Activated T-helper 2 cell treated with anti-CD3 and anti-CD28 coated beads, Interferon-gamma antibody, Interleukin-2, Interleukin-4, amounts not matched to agents 10 μg/mL and 5 μg/mL and 100 μg/mL, durations not matched to agents 14 hours and 24 hours and 36 hours (primary cell): ENCODE data around the gene DACT3. TPM values are rescaled to one million over a fixed set of nuclear protein-coding genes. Genes with fewer than 3 reads are reported as not detected.
A peak's percentile ranks its signal among the peaks of the same experiment; 100 is the strongest.

ENCODE experiments used
- DNase-seq: peaks from one replicate; pipeline ENCODE4 v3.0.0; 2021; ENCODE audit warnings: low spot score
- H3K27ac Mint-ChIP-seq: one replicate; pipeline ENCODE4 v1.8.0; 2021; ENCODE audit warnings: mixed read lengths
- H3K27me3 Mint-ChIP-seq: one replicate; pipeline ENCODE4 v1.8.0; 2021; ENCODE audit warnings: low read depth, mixed read lengths
- H3K36me3 Mint-ChIP-seq: one replicate; pipeline ENCODE4 v1.8.0; 2021; ENCODE audit warnings: low read depth, mixed read lengths
- H3K4me1 Mint-ChIP-seq: one replicate; pipeline ENCODE4 v1.8.0; 2021; ENCODE audit warnings: low read depth, mixed read lengths
- H3K4me3 Mint-ChIP-seq: one replicate; pipeline ENCODE4 v1.8.0; 2021; ENCODE audit warnings: low read depth, mild to moderate bottlenecking, moderate library complexity, mixed read lengths
- H3K9me3 Mint-ChIP-seq: one replicate; pipeline ENCODE4 v1.8.0; 2021; ENCODE audit warnings: mixed read lengths
- intact Hi-C: fragments of 100-400 bp; cut with micrococcal nuclease; formaldehyde crosslinking; loops from one replicate; pipeline ENCODE4 v1.15.1; 2023
- total RNA-seq: library from RNA; stranded (reverse); gene quantifications from 2 replicates; pipeline ENCODE4 v1.2.3, GENCODE V29; 2022

The DACT3 gene
- total RNA-seq, 1 donor from 2014 or later = 6.1 TPM

- H3K27me3 Mint-ChIP-seq = peaks cover 3% of the 10 kb centered on the region
- no peak for DNase-seq
- peaks cover 10% of the 10 kb centered on the region for H3K9me3 Mint-ChIP-seq
- H3K4me3 Mint-ChIP-seq = peak overlapping the region; percentile 93
- peaks cover 69% of the 10 kb centered on the region for H3K36me3 Mint-ChIP-seq
- H3K27ac Mint-ChIP-seq = peak overlapping the region; percentile 100
- intact Hi-C loops = loop anchor here (1.0 to 5.0 kb wide), 4 partner anchors 8 to 184 kb away; partner anchors contain the start of genes PRKD2 and SLC1A5
- H3K4me1 Mint-ChIP-seq = peaks cover 22% of the 10 kb centered on the region
Measured at GRCh38 chr19:46603195-46603637, 57.8 kb downstream of the DACT3 start.

GRCh38 chr19:46602392-46603194 is 58.4 kb downstream of the DACT3 start:
- Mint-ChIP-seq H3K4me1 (peaks cover 22% of the 10 kb centered on the region), H3K27me3 (peaks cover 5% of the 10 kb centered on the region), H3K9me3 (peaks cover 16% of the 10 kb centered on the region), H3K36me3 (peaks cover 68% of the 10 kb centered on the region), H3K27ac (peak overlapping the region; percentile 100), H3K4me3 (peak overlapping the region; percentile 93)
- no peak for DNase-seq
- intact Hi-C loops = loop anchor here (1.0 to 5.0 kb wide), 4 partner anchors 9 to 185 kb away; partner anchors contain the start of genes PRKD2 and SLC1A5

GRCh38 chr19:46601318-46602224 is 59.4 kb downstream of the DACT3 start, which contains the start of gene CALM3:
Gene CALM3 (plus strand): TSS chr19:46601330. CDS start chr19:46601435, 105 bp downstream.
- H3K4me1 Mint-ChIP-seq = peaks cover 24% of the 10 kb centered on the region
- peaks cover 58% of the 10 kb centered on the region for H3K36me3 Mint-ChIP-seq
- DNase-seq = no peak
- intact Hi-C loops = loop anchor here (2.0 to 5.0 kb wide), 5 partner anchors 15 to 259 kb away; partner anchors contain the start of genes ARHGAP35, FKRP, PRKD2 and SLC1A5
- peaks cover 5% of the 10 kb centered on the region for H3K27me3 Mint-ChIP-seq
- peak within 1 kb of the TSS; percentile 93 for H3K4me3 Mint-ChIP-seq
- peak within 1 kb of the TSS; percentile 100 for H3K27ac Mint-ChIP-seq
- H3K9me3 Mint-ChIP-seq = peaks cover 19% of the 10 kb centered on the region

DNA sequence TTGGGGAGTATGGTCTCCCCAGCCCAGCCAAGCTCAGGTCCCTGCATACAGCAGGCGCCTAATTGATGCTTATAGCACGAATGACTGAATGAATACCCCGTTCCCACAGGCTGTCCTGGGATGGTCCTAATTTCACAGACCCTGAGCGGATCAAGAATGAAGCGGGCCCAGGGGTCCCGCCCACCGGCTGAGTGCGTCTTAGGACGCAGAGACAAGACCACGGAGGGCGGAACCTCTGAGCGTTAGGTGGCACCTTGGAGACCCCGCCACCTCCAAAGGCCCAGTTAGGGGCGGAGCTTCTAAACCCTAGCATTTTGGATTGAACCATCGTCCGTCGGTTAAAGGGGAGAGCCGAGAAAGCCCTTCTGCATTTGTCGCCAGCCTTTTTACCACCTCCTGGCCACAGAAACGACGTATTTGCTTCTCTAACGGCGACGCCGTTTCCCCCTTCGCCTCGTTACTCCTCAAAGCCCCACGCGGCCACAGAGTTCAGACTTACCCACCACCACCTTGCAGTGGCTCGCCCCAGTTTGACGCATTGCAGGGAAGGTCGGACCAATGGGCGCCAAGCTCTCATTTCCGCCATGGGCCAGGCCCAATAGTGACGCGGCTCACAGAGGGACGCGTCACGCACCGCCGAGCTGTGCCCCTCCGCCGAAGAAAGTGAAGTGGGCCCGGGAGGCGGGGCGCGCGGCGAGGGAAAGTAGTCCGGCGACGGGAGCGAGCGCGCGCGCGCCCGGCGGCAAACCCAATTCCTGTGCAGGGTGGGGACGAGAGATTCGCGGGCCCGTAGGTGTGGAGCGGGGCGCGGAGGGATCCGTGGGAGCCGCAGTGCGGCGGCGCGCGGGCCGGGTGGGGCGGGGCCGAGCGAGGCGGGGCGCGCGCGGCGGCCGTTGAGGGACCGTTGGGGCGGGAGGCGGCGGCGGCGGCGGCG is 60.3 kb downstream of the DACT3 start:
- Mint-ChIP-seq H3K36me3 (peaks cover 49% of the 10 kb centered on the region), H3K4me3 (peak overlapping the region; percentile 93), H3K27ac (peak overlapping the region; percentile 100), H3K9me3 (peaks cover 19% of the 10 kb centered on the region), H3K4me1 (peaks cover 18% of the 10 kb centered on the region), H3K27me3 (peaks cover 5% of the 10 kb centered on the region)
- DNase-seq = peak; percentile 96
- intact Hi-C loops = loop anchor here (2.0 to 5.0 kb wide), 3 partner anchors 146 to 260 kb away; partner anchors contain the start of genes ARHGAP35, FKRP, SLC1A5 and STRN4

DNA sequence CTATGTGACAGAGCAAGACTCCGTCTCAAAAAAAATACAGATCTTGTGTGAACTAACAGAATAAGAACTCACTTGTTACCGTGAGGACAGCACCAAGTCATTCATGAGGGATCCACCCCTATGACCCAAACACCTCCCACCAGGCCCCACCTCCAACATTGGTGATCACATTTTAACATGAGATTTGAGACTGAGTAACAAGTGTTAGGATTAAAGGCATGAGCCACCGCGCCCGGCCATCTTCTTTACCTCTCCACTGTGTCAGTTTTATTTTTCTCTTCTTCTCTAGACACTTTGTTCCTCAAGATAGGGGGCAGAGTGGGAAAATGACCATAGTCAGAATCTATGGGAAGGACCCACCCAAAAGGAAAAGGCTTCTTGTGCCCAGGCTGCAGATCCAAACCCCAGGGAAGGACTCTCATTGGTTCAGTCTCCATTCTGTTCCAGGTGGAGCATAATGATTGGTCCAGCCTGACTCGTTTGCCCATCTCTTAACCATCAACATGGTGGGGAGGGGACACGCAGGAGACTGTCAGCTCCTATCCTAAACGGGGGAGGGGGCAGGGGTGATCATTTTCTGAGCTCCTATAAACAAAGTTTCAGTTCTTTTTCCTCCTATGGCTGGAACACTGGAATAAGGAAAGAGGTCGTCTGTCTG is 61.1 kb downstream of the DACT3 start:
- no peak for DNase-seq
- Mint-ChIP-seq H3K36me3 (peaks cover 42% of the 10 kb centered on the region), H3K27ac (peak overlapping the region; percentile 100), H3K9me3 (peaks cover 19% of the 10 kb centered on the region), H3K27me3 (peaks cover 8% of the 10 kb centered on the region), H3K4me1 (peaks cover 18% of the 10 kb centered on the region), H3K4me3 (peak overlapping the region; percentile 93)
- intact Hi-C loops = loop anchor here (2.0 to 5.0 kb wide), 3 partner anchors 147 to 261 kb away; partner anchors contain the start of genes ARHGAP35, FKRP, SLC1A5 and STRN4

GRCh38 chr19:46598372-46598917 is 62.5 kb downstream of the DACT3 start:
- Mint-ChIP-seq H3K27me3 (peaks cover 11% of the 10 kb centered on the region), H3K27ac (no peak overlapping the region), H3K4me1 (peaks cover 12% of the 10 kb centered on the region), H3K4me3 (no peak overlapping the region), H3K36me3 (peaks cover 32% of the 10 kb centered on the region), H3K9me3 (peaks cover 19% of the 10 kb centered on the region)
- DNase-seq = no peak
- intact Hi-C loops = no loop called here

Other genes with a start within 250 kb of the DACT3 start
- not detected in 2 replicates for gene CCDC8, start 247.6 kb downstream of the DACT3 start, total RNA-seq
- not detected in 2 replicates for gene PNMA8C, start 232.2 kb downstream of the DACT3 start, total RNA-seq
- gene PNMA8A, start 189.6 kb downstream of the DACT3 start, total RNA-seq = not detected in 2 replicates
- gene PNMA8B, start 165.3 kb downstream of the DACT3 start, total RNA-seq = not detected in 2 replicates
- gene CALM3, start 59.9 kb downstream of the DACT3 start, total RNA-seq = 537 and 553 TPM in 2 replicates
- gene PTGIR, start 36.1 kb downstream of the DACT3 start, total RNA-seq = 214 and 218 TPM in 2 replicates
- gene GNG8, start 25.0 kb downstream of the DACT3 start, total RNA-seq = 21.4 and 29.1 TPM in 2 replicates
- gene PRKD2, start 55.9 kb upstream of the DACT3 start, total RNA-seq = 77.9 and 79.8 TPM in 2 replicates
- 23.1 and 23.8 TPM in 2 replicates for gene FKRP, start 84.9 kb upstream of the DACT3 start, total RNA-seq
- gene STRN4, start 85.3 kb upstream of the DACT3 start, total RNA-seq = 96.2 and 97.7 TPM in 2 replicates
- 203 and 208 TPM in 2 replicates for gene SLC1A5, start 127.4 kb upstream of the DACT3 start, total RNA-seq
- 94.0 and 102 TPM in 2 replicates for gene AP2S1, start 189.7 kb upstream of the DACT3 start, total RNA-seq
- 25.5 and 28.5 TPM in 2 replicates for gene ARHGAP35, start 199.8 kb upstream of the DACT3 start, total RNA-seq